EH (cell line): ENCODE measurements around the gene DAB2.

Experiments used
- DNase-seq: peaks from one replicate; pipeline ENCODE4 v3.0.0-alpha.2; 2015; ENCODE audit warnings: low read depth

DAB2 gene

GRCh38 chr5:39424736-39425637, at the start of gene DAB2:
Gene DAB2 (minus strand): TSS chr5:39424980. CDS start chr5:39394320, 30,660 bp downstream.
- peak; percentile 98 for DNase-seq

- peak; percentile 94 for DNase-seq
Measured at GRCh38 chr5:39473156-39473775, 48.5 kb upstream of the DAB2 start.

GRCh38 chr5:39471836-39472508, 47.2 kb upstream of the DAB2 start:
- DNase-seq = peak; percentile 39

GRCh38 chr5:39470811-39471210, 46.0 kb upstream of the DAB2 start:
- DNase-seq = no peak

GRCh38 chr5:39469777-39470415, 45.1 kb upstream of the DAB2 start:
- DNase-seq = peak; percentile 17

- no peak for DNase-seq
Measured at GRCh38 chr5:39469176-39469575, 44.4 kb upstream of the DAB2 start.

- no peak for DNase-seq
Measured at GRCh38 chr5:39466846-39467245, 42.1 kb upstream of the DAB2 start.

GRCh38 chr5:39465843-39466242, 41.1 kb upstream of the DAB2 start:
- DNase-seq = no peak

- no peak for DNase-seq
Measured at GRCh38 chr5:39465097-39465496, 40.3 kb upstream of the DAB2 start.

- DNase-seq = no peak
Measured at GRCh38 chr5:39464088-39464487, 39.3 kb upstream of the DAB2 start.

- DNase-seq = no peak
Measured at GRCh38 chr5:39462211-39462610, 37.4 kb upstream of the DAB2 start.

- no peak for DNase-seq
Measured at GRCh38 chr5:39461007-39461682, 36.4 kb upstream of the DAB2 start.

- no peak for DNase-seq
Measured at GRCh38 chr5:39459907-39460306, 35.1 kb upstream of the DAB2 start.

- DNase-seq = peak; percentile 83
Measured at GRCh38 chr5:39459071-39459470, 34.3 kb upstream of the DAB2 start.

GRCh38 chr5:39455645-39456044, 30.9 kb upstream of the DAB2 start:
- DNase-seq = no peak

- DNase-seq = peak; percentile 37
Measured at GRCh38 chr5:39453606-39454005, 28.8 kb upstream of the DAB2 start.

- peak; percentile 87 for DNase-seq
Measured at GRCh38 chr5:39452846-39453245, 28.1 kb upstream of the DAB2 start.

- no peak for DNase-seq
Measured at GRCh38 chr5:39451276-39451941, 26.6 kb upstream of the DAB2 start.

- DNase-seq = no peak
Measured at GRCh38 chr5:39450487-39450886, 25.7 kb upstream of the DAB2 start.

GRCh38 chr5:39449591-39449990, 24.8 kb upstream of the DAB2 start:
- no peak for DNase-seq

GRCh38 chr5:39448506-39449128, 23.8 kb upstream of the DAB2 start:
- DNase-seq = no peak
